ENCODE measurements around the gene SULT1E1. TPM values are rescaled to one million over a fixed set of nuclear protein-coding genes. Genes with fewer than 3 reads are reported as not detected.

Gene SULT1E1
- total and polyA plus RNA-seq, 2 of the 8 experiments (the other 6 are each of a cell fraction or from before 2014, with no cell fraction given) = not detected

GRCh38 chr4:69831270-69831627, 28.7 kb downstream of the SULT1E1 start:
- ChIA-PET POLR2A (ENCODE audit: partially characterized antibody) (interaction anchor here (0.9 kb wide), 1 partner anchor 13 kb away, joined by 3 read pairs; no protein-coding TSS in a partner anchor), CTCF (ENCODE audit: partially characterized antibody) (interaction anchor here (0.6 to 2.4 kb wide), 13 partner anchors 8 to 513 kb away, joined by 3 to 9 read pairs (median 4); no protein-coding TSS in a partner anchor)
- H2BK5ac ChIP-seq (ENCODE audit: low read depth, low read length) = no peak overlapping the region
- WGBS, 2 experiments (ENCODE audit: extremely low coverage in 1 of 2, insufficient coverage in 1 of 2, insufficient read length in 1 of 2, insufficient replicate concordance in 2 of 2, low coverage in 1 of 2, low lambda C conversion rate in 2 of 2, missing lambda C conversion rate in 1 of 2) = 89% methylated on average over 5 of the region's 5 CpGs; no CpG with 5 or more reads in 1 of the 2 experiments
- no peaks in the 10 kb centered on the region for H3K36me3 ChIP-seq (ENCODE audit: control insufficient read depth in 2 of 4, insufficient read depth in 4 of 4, low read length in 3 of 4)
- H3K27me3 ChIP-seq (replicated peaks in 1 of 4; ENCODE audit: control insufficient read depth in 3 of 4, extremely low read depth in 1 of 4, insufficient read depth in 3 of 4, low read length in 3 of 4) = no peaks in the 10 kb centered on the region
- no peak for DNase-seq (ENCODE audit: low read depth in 1 of 2, low spot score in 2 of 2)
- H3K23me2 ChIP-seq (ENCODE audit: low read depth, low read length) = no peaks in the 10 kb centered on the region
- peak overlapping the region; percentile 89; the same call in 1 of the 2 replicates for H2AFZ ChIP-seq (ENCODE audit: low read length)
- no peaks in the 10 kb centered on the region for H3K79me1 ChIP-seq (ENCODE audit: low read depth, low read length)
- no peaks in the 10 kb centered on the region for H3K79me2 ChIP-seq (ENCODE audit: control insufficient read depth in 1 of 2, insufficient read depth in 2 of 2, low read length in 2 of 2)
- H3K4me3 ChIP-seq (ENCODE audit: extremely low read depth in 1 of 4, insufficient read depth in 2 of 4, low read depth in 3 of 4, low read length in 4 of 4) = no peak overlapping the region
- H4K8ac ChIP-seq (ENCODE audit: extremely low read depth, insufficient read depth, low read length) = no peak overlapping the region
- H3K4me2 ChIP-seq (ENCODE audit: insufficient read depth in 1 of 2, low read depth in 2 of 2, low read length in 2 of 2) = no peak overlapping the region
- H2AK5ac ChIP-seq (ENCODE audit: low read depth, low read length) = no peak overlapping the region
- no peak overlapping the region for H4K5ac ChIP-seq (ENCODE audit: insufficient read length, low read depth, low read length)
- no peak overlapping the region for H3K27ac ChIP-seq (ENCODE audit: low read depth, low read length)
- peaks cover 0 to 8% (median 3%) of the 10 kb centered on the region in 4 experiments; a peak in 3 of 7 replicates for H3K4me1 ChIP-seq (replicated peaks in 1 of 4; ENCODE audit: control insufficient read depth in 3 of 4, insufficient read depth in 4 of 4, low read length in 3 of 4)
- no peak overlapping the region for H3K14ac ChIP-seq (ENCODE audit: insufficient read length)
- no peak overlapping the region for H3K18ac ChIP-seq (ENCODE audit: extremely low read depth, low read length)
- no peaks in the 10 kb centered on the region for H4K20me1 ChIP-seq (replicated peaks in 1 of 2; ENCODE audit: control insufficient read depth in 1 of 2, insufficient read depth in 2 of 2, low read length in 2 of 2)
- H2BK120ac ChIP-seq (replicated peaks; ENCODE audit: low read depth, low read length) = no peak overlapping the region
- H3K9me3 ChIP-seq (ENCODE audit: insufficient read depth in 2 of 2, low read depth in 1 of 2, low read length in 1 of 2) = no peaks in the 10 kb centered on the region
- no peak overlapping the region for H2BK15ac ChIP-seq (ENCODE audit: low read length)
- H2BK12ac ChIP-seq (ENCODE audit: low read depth, low read length) = no peak overlapping the region
- H4K91ac ChIP-seq (replicated peaks; ENCODE audit: insufficient read length, low read length) = no peak overlapping the region
- H3K56ac ChIP-seq (replicated peaks; ENCODE audit: insufficient read length, low read depth, low read length) = no peak overlapping the region
- no peak overlapping the region for H2BK20ac ChIP-seq (ENCODE audit: low read length)
- no peak overlapping the region for H3K9ac ChIP-seq (replicated peaks in 1 of 4; ENCODE audit: extremely low read depth in 1 of 4, low read depth in 3 of 4, low read length in 3 of 4)
- H3K23ac ChIP-seq (ENCODE audit: insufficient read length) = no peak overlapping the region
- H3K4ac ChIP-seq (replicated peaks; ENCODE audit: insufficient read length, low read depth, low read length) = no peak overlapping the region
- TF ChIP-seq KDM4A (IDR thresholded peaks at IDR 0.05; ENCODE audit: low read depth, low read length, severe bottlenecking) (no peak), YY1 (IDR thresholded peaks at IDR 0.05; ENCODE audit: low read depth, low read length) (no peak), BCL11A (IDR thresholded peaks at IDR 0.05; ENCODE audit: low read depth in 2 of 2, low read length in 2 of 2) (no peak), CREB1 (IDR thresholded peaks at IDR 0.05) (no peak), RAD21 (IDR thresholded peaks at IDR 0.05 in 1 of 2, conservative IDR thresholded peaks at IDR 0.05 in 1 of 2; ENCODE audit: low read depth in 2 of 2, low read length in 2 of 2) (no peak)
- no peak for FAIRE-seq
